Measurements from ENCODE around the gene C4orf50. TPM values are rescaled to one million over a fixed set of nuclear protein-coding genes. Genes with fewer than 3 reads are reported as not detected.
A peak's percentile ranks its signal among the peaks of the same experiment; 100 is the strongest.
"Not testable (repeated sequence)": the region's sequence is repeated elsewhere in the genome, so short reads cannot be mapped to it uniquely, and the experiment has no call there.

The C4orf50 gene
- total RNA-seq, 4 donors from 2014 or later, result 0.04 to 0.19 (median 0.04) TPM; not detected in 1

GRCh38 chr4:6008092-6008551 lies 10.1 kb downstream of the C4orf50 start:
- 17 to 29% methylated on average over 1 to 3 of the region's 54 CpGs for WGBS, 2 donors
- Histone ChIP-seq H3K4me3 (no peak overlapping the region), H3K4me1 (peaks cover 0 to 7% (median 0%) of the 10 kb centered on the region in 3 donors), H3K27me3 (peaks cover 0 to 63% (median 2%) of the 10 kb centered on the region in 4 donors), H3K36me3 (no peaks in the 10 kb centered on the region), H3K27ac (no peak overlapping the region), H3K9me3 (no peaks in the 10 kb centered on the region)
- no peak for DNase-seq
- intact Hi-C loops (cut with DNase I), result no loop called here
- peak in 2 of 6 experiments; percentile 21 to 56 for TF ChIP-seq CTCF (IDR thresholded peaks at IDR 0.05)
- no peak for TF ChIP-seq POLR2A (IDR thresholded peaks at IDR 0.05)

GRCh38 chr4:6005175-6005574 lies 13.1 kb downstream of the C4orf50 start:
- Histone ChIP-seq H3K9me3 (no peaks in the 10 kb centered on the region), H3K36me3 (no peaks in the 10 kb centered on the region), H3K27me3 (peaks cover 0 to 53% (median 2%) of the 10 kb centered on the region in 4 donors), H3K4me3 (no peak overlapping the region), H3K27ac (no peak overlapping the region), H3K4me1 (no peaks in the 10 kb centered on the region)
- WGBS, 2 donors, result 91% methylated on average over 3 of the region's 4 CpGs; no CpG with 5 or more reads in 1 of the 2 donors
- intact Hi-C loops (cut with DNase I), result no loop called here
- DNase-seq, result no peak
- TF ChIP-seq POLR2A (IDR thresholded peaks at IDR 0.05) (no peak), CTCF (IDR thresholded peaks at IDR 0.05) (no peak)

- intact Hi-C loops (cut with DNase I), result not testable (repeated sequence)
Measured at GRCh38 chr4:6003485-6003884, 14.7 kb downstream of the C4orf50 start.

GRCh38 chr4:6002926-6003325 lies 15.3 kb downstream of the C4orf50 start:
- intact Hi-C loops (cut with DNase I), result no loop called here
- WGBS, 2 donors, result 0% methylated on average over 1 of the region's 3 CpGs; no CpG with 5 or more reads in 1 of the 2 donors
- Histone ChIP-seq H3K4me1 (no peaks in the 10 kb centered on the region), H3K36me3 (no peaks in the 10 kb centered on the region), H3K9me3 (no peaks in the 10 kb centered on the region), H3K27me3 (peaks cover 0 to 52% (median 0%) of the 10 kb centered on the region in 4 donors), H3K27ac (no peak overlapping the region), H3K4me3 (no peak overlapping the region)
- no peak for DNase-seq
- TF ChIP-seq CTCF (IDR thresholded peaks at IDR 0.05) (no peak), POLR2A (IDR thresholded peaks at IDR 0.05) (no peak)

More at GRCh38 chr4:6003485-6003884, 14.7 kb downstream of the C4orf50 start:
- not testable (repeated sequence) for DNase-seq, H3K36me3 ChIP-seq, H3K27ac ChIP-seq, H3K9me3 ChIP-seq, H3K4me3 ChIP-seq, H3K4me1 ChIP-seq
- 0 to 50% methylated on average over 1 of the region's 1 CpG for WGBS, 2 donors
- peaks cover 0 to 53% (median 0%) of the 10 kb centered on the region in 4 donors for H3K27me3 ChIP-seq

- no peak for DNase-seq
- Histone ChIP-seq H3K4me3 (no peak overlapping the region), H3K4me1 (no peaks in the 10 kb centered on the region), H3K27me3 (peaks cover 0 to 50% (median 0%) of the 10 kb centered on the region in 4 donors), H3K9me3 (no peaks in the 10 kb centered on the region), H3K36me3 (no peaks in the 10 kb centered on the region), H3K27ac (no peak overlapping the region)
- TF ChIP-seq CTCF (IDR thresholded peaks at IDR 0.05) (no peak), POLR2A (IDR thresholded peaks at IDR 0.05) (no peak)
- intact Hi-C loops (cut with DNase I), result no loop called here
- WGBS, 2 donors, result 30% methylated on average over 2 of the region's 5 CpGs; no CpG with 5 or more reads in 1 of the 2 donors
Measured at GRCh38 chr4:6002492-6002833, 15.8 kb downstream of the C4orf50 start.
